Ovary (tissue), 9 donors: Measurements from ENCODE around the gene PCDHB1. TPM values are rescaled to one million over a fixed set of nuclear protein-coding genes. Genes with fewer than 3 reads are reported as not detected.
"Not testable (repeated sequence)": the region's sequence is repeated elsewhere in the genome, so short reads cannot be mapped to it uniquely, and the experiment has no call there.

Experiments
- DNase-seq, 5 donors: peaks; one replicate each; pipeline ENCODE4 v3.0.0-alpha.2; 2019 to 2020
- H3K27ac ChIP-seq, 2 donors: fragments of 200-600 bp; one replicate each; pipeline versions ENCODE4 v1.5.1 to v1.8.0; 2019 to 2022
- H3K27me3 ChIP-seq: fragments of 200-600 bp; one replicate; pipeline ENCODE4 v1.8.0; 2022
- H3K36me3 ChIP-seq: fragments of 200-600 bp; sonication (generic); one replicate; pipeline ENCODE4 v1.5.1; 2019
- H3K4me1 ChIP-seq: one replicate; pipeline ENCODE4 v1.8.1; 2013; ENCODE audit warnings: mild to moderate bottlenecking, moderate library complexity; ENCODE audit not compliant: insufficient read depth
- H3K4me3 ChIP-seq: fragments of 200-600 bp; sonication (generic); one replicate; pipeline ENCODE4 v1.5.1; 2017
- H3K9me3 ChIP-seq, 2 donors: fragments of 200-600 bp in 1 of 2; sonication (generic) in 1 of 2; one replicate each; pipeline versions ENCODE4 v1.5.1 to v1.8.1; 2013 to 2019; ENCODE audit warnings: mild to moderate bottlenecking in 1 of 2, moderate library complexity in 1 of 2
- CTCF ChIP-seq, 3 donors: fragments of 450-650 bp in 2 of 3; fragments of 200-600 bp in 1 of 3; IDR thresholded peaks; one replicate each; pipeline versions ENCODE4 v1.5.1 to v1.8.0; 2016 to 2022; ENCODE audit warnings: antibody characterized with exemption in 3 of 3, mild to moderate bottlenecking in 1 of 3
- EP300 ChIP-seq: sonication (generic); formaldehyde crosslinking; IDR thresholded peaks from one replicate; pipeline ENCODE4 v1.6.1; 2017; ENCODE audit warnings: antibody characterized with exemption
- POLR2A ChIP-seq: fragments of 450-650 bp; IDR thresholded peaks from one replicate; pipeline ENCODE4 v1.6.1; 2017; ENCODE audit warnings: antibody characterized with exemption, mild to moderate bottlenecking, moderate library complexity
- WGBS, 3 donors: extraction: QIAGEN DNeasy Blood & Tissue Kit in 1 of 3; methylation state at CpG; one replicate each; pipeline versions ENCODE4 v1.1.5 to v1.1.7; 2013 to 2017; 5-methylcytosine and 5-hydroxymethylcytosine counted together
- intact Hi-C, 4 donors: fragments of 100-400 bp; cut with DNase I; formaldehyde crosslinking; loops; one replicate each; pipeline versions ENCODE4 v1.11.0 to v1.15.1; 2022 to 2023
- polyA plus RNA-seq, 2 donors: library from polyadenylated mRNA; stranded (reverse); fragments of 200-250 nt in 1 of 2; fragments of 350-450 nt in 1 of 2; fragmentation: Illumina TruSeq in 1 of 2; extraction: RNeasy Lipid Tissue Mini Kit (QIAGEN cat#74804) in 1 of 2; gene quantifications; one replicate each; pipeline ENCODE4 v1.2.3, GENCODE V29; 2013 to 2014
- total RNA-seq, 7 donors: library from RNA; depleted of rRNA in 2 of 7; stranded (reverse); fragments of >200 nt in 2 of 7; fragmentation: NEBNext Ultra II Directional in 3 of 7; extraction: Animal tissue kit (Norgen Biotek cat#: 25700) in 3 of 7; gene quantifications; one replicate each; pipeline versions ENCODE4 v1.1.0 to v1.2.4, GENCODE V29; 2016 to 2023
- donor health status: DM: no; HTN: no; CAD: no; lungs with moderate emphysema.
- donor health status: DM: no; HTN: no; CAD: no.
- donor health status: Bipolar disorder and iron deficiency.
- donor health status: DM: yes; HTN: yes; CAD: no.
- donor health status: DM: no; HTN: no; CAD: no.
- donor health status: DM: yes; HTN: yes; CAD: no.

PCDHB1 gene
- total and polyA plus RNA-seq, 9 donors, result 0.03 to 0.34 TPM; not detected in 7

GRCh38 chr5:141100243-141100805 is 49.1 kb downstream of the PCDHB1 start, which contains the start of gene PCDHB3:
PCDHB3 (plus strand) TSS chr5:141100473; CDS start chr5:141100650, 177 bp downstream.
- Histone ChIP-seq H3K9me3 (peaks cover 0 to 25% of the 10 kb centered on the region in 2 donors), H3K4me3 (peak within 1 kb of the TSS; percentile 12), H3K27ac (no peak within 1 kb of the TSS), H3K27me3 (no peaks in the 10 kb centered on the region), H3K4me1 (no peaks in the 10 kb centered on the region), H3K36me3 (no peaks in the 10 kb centered on the region)
- DNase-seq, result peak; percentile 32 to 65 (median 47)
- intact Hi-C loops, result no loop called here
- TF ChIP-seq POLR2A (no peak), CTCF (IDR thresholded peaks at IDR 0.05) (no peak), EP300 (no peak)
- 12 to 21% (median 17%) methylated on average over 19 of the region's 19 CpGs for WGBS, 3 donors

GRCh38 chr5:141101059-141101458 is 49.9 kb downstream of the PCDHB1 start:
- intact Hi-C loops, result no loop called here
- H3K4me3 ChIP-seq, result no peak overlapping the region
- no peaks in the 10 kb centered on the region for H3K4me1 ChIP-seq
- 28 to 48% (median 43%) methylated on average over 20 of the region's 20 CpGs for WGBS, 3 donors
- peaks cover 0 to 21% of the 10 kb centered on the region in 2 donors for H3K9me3 ChIP-seq
- H3K27me3 ChIP-seq, result no peaks in the 10 kb centered on the region
- no peak overlapping the region for H3K27ac ChIP-seq
- DNase-seq, result no peak
- no peak for TF ChIP-seq EP300
- no peaks in the 10 kb centered on the region for H3K36me3 ChIP-seq

GRCh38 chr5:141102070-141102469 is 50.9 kb downstream of the PCDHB1 start:
- H3K27me3 ChIP-seq, H3K4me3 ChIP-seq, H3K36me3 ChIP-seq, intact Hi-C loops, H3K4me1 ChIP-seq, H3K27ac ChIP-seq, DNase-seq: not testable (repeated sequence)
- WGBS, 3 donors, result 34 to 44% (median 42%) methylated on average over 8 to 37 of the region's 39 CpGs
- peaks cover 0 to 18% of the 10 kb centered on the region in 2 donors for H3K9me3 ChIP-seq

GRCh38 chr5:141102471-141102870 is 51.3 kb downstream of the PCDHB1 start:
- intact Hi-C loops, H3K4me1 ChIP-seq, H3K27ac ChIP-seq, H3K36me3 ChIP-seq, H3K4me3 ChIP-seq, DNase-seq, H3K27me3 ChIP-seq: not testable (repeated sequence)
- H3K9me3 ChIP-seq, result peaks cover 0 to 18% of the 10 kb centered on the region in 2 donors
- WGBS, 3 donors, result 20 to 40% (median 24%) methylated on average over 2 to 35 of the region's 38 CpGs

- Histone ChIP-seq H3K27me3 (no peaks in the 10 kb centered on the region), H3K27ac (no peak overlapping the region), H3K36me3 (no peaks in the 10 kb centered on the region), H3K4me3 (no peak overlapping the region), H3K9me3 (peaks cover 0 to 15% of the 10 kb centered on the region in 2 donors), H3K4me1 (no peaks in the 10 kb centered on the region)
- no peak for DNase-seq
- no peak for TF ChIP-seq EP300
- no peak for TF ChIP-seq POLR2A
- TF ChIP-seq CTCF (IDR thresholded peaks at IDR 0.05), result no peak
- WGBS, 3 donors, result 76 to 82% (median 80%) methylated on average over 2 of the region's 2 CpGs
- intact Hi-C loops, result no loop called here
These were observed 54.2 kb downstream of the PCDHB1 start for GRCh38 chr5:141105350-141105749.

Other genes with a start within 250 kb of the PCDHB1 start
- gene PCDHA4, start 244.3 kb upstream of the PCDHB1 start, total RNA-seq, result 1 to 10 TPM in 3 of 7 donors, under 1 TPM in 4; 0.76 to 2.7 (median 1.00) TPM
- under 1 TPM; 0.18 to 0.42 TPM for gene PCDHA4, start 244.3 kb upstream of the PCDHB1 start, polyA plus RNA-seq
- gene PCDHA5, start 229.8 kb upstream of the PCDHB1 start, total RNA-seq, result 1 to 10 TPM in 1 of 7 donors, under 1 TPM in 6; 0.11 to 1.4 (median 0.54) TPM
- under 1 TPM; 0.07 to 0.08 TPM for gene PCDHA5, start 229.8 kb upstream of the PCDHB1 start, polyA plus RNA-seq
- 1 to 10 TPM in 3 of 7 donors, under 1 TPM in 4; 0.32 to 1.7 (median 0.97) TPM for gene PCDHA6, start 223.4 kb upstream of the PCDHB1 start, total RNA-seq
- gene PCDHA6, start 223.4 kb upstream of the PCDHB1 start, polyA plus RNA-seq, result under 1 TPM; 0.18 to 0.33 TPM
- 1 to 10 TPM in 1 of 7 donors, under 1 TPM in 6; 0.35 to 1.4 (median 0.65) TPM for gene PCDHA7, start 217.1 kb upstream of the PCDHB1 start, total RNA-seq
- gene PCDHA7, start 217.1 kb upstream of the PCDHB1 start, polyA plus RNA-seq, result under 1 TPM; 0.25 to 0.35 TPM
- gene PCDHA8, start 210.2 kb upstream of the PCDHB1 start, total RNA-seq, result under 1 TPM; 0.23 to 0.72 (median 0.43) TPM
- gene PCDHA8, start 210.2 kb upstream of the PCDHB1 start, polyA plus RNA-seq, result under 1 TPM in 1 of 2 donors, not detected in 1; 0.02 TPM
- under 1 TPM; 0.34 to 0.60 (median 0.50) TPM for gene PCDHA9, start 203.0 kb upstream of the PCDHB1 start, total RNA-seq
- gene PCDHA9, start 203.0 kb upstream of the PCDHB1 start, polyA plus RNA-seq, result under 1 TPM in 1 of 2 donors, not detected in 1; 0.05 TPM
- 1 to 10 TPM; 1.0 to 4.0 (median 1.5) TPM for gene PCDHA10, start 195.5 kb upstream of the PCDHB1 start, total RNA-seq
- 1 to 10 TPM in 1 of 2 donors, under 1 TPM in 1; 0.06 to 1.9 TPM for gene PCDHA10, start 195.5 kb upstream of the PCDHB1 start, polyA plus RNA-seq
- under 1 TPM; 0.23 to 0.79 (median 0.53) TPM for gene PCDHA11, start 182.4 kb upstream of the PCDHB1 start, total RNA-seq
- under 1 TPM; 0.04 to 0.08 TPM for gene PCDHA11, start 182.4 kb upstream of the PCDHB1 start, polyA plus RNA-seq
- 1 to 10 TPM in 2 of 7 donors, under 1 TPM in 5; 0.27 to 1.3 (median 0.56) TPM for gene PCDHA12, start 176.1 kb upstream of the PCDHB1 start, total RNA-seq
- under 1 TPM; 0.04 to 0.20 TPM for gene PCDHA12, start 176.1 kb upstream of the PCDHB1 start, polyA plus RNA-seq
- under 1 TPM in 6 of 7 donors, not detected in 1; 0.32 to 0.92 (median 0.47) TPM for gene PCDHA13, start 169.2 kb upstream of the PCDHB1 start, total RNA-seq
- under 1 TPM; 0.01 to 0.17 TPM for gene PCDHA13, start 169.2 kb upstream of the PCDHB1 start, polyA plus RNA-seq
- gene PCDHAC1, start 125.1 kb upstream of the PCDHB1 start, total RNA-seq, result under 1 TPM; 0.40 to 0.82 (median 0.57) TPM
- under 1 TPM; 0.04 to 0.15 TPM for gene PCDHAC1, start 125.1 kb upstream of the PCDHB1 start, polyA plus RNA-seq
- 1 to 10 TPM in 2 of 7 donors, under 1 TPM in 5; 0.15 to 2.1 (median 0.72) TPM for gene PCDHAC2, start 84.9 kb upstream of the PCDHB1 start, total RNA-seq
- 1 to 10 TPM in 1 of 2 donors, under 1 TPM in 1; 0.06 to 1.4 TPM for gene PCDHAC2, start 84.9 kb upstream of the PCDHB1 start, polyA plus RNA-seq
- 1 to 10 TPM; 1.9 to 4.0 (median 3.3) TPM for gene PCDHB2, start 43.2 kb downstream of the PCDHB1 start, total RNA-seq
- 1 to 10 TPM; 1.7 to 2.5 TPM for gene PCDHB2, start 43.2 kb downstream of the PCDHB1 start, polyA plus RNA-seq
- 1 to 10 TPM; 2.5 to 4.1 (median 3.2) TPM for gene PCDHB3, start 49.1 kb downstream of the PCDHB1 start, total RNA-seq
- 1 to 10 TPM; 1.4 to 2.3 TPM for gene PCDHB3, start 49.1 kb downstream of the PCDHB1 start, polyA plus RNA-seq
- 10 to 100 TPM in 1 of 7 donors, 1 to 10 TPM in 6; 2.5 to 12.6 (median 6.9) TPM for gene PCDHB4, start 70.4 kb downstream of the PCDHB1 start, total RNA-seq
- 1 to 10 TPM; 4.2 to 5.0 TPM for gene PCDHB4, start 70.4 kb downstream of the PCDHB1 start, polyA plus RNA-seq
- gene PCDHB5, start 83.8 kb downstream of the PCDHB1 start, total RNA-seq, result 10 to 100 TPM in 5 of 7 donors, 1 to 10 TPM in 2; 7.3 to 16.2 (median 12.7) TPM
- 1 to 10 TPM; 7.4 to 8.6 TPM for gene PCDHB5, start 83.8 kb downstream of the PCDHB1 start, polyA plus RNA-seq
- gene PCDHB6, start 98.7 kb downstream of the PCDHB1 start, total RNA-seq, result 1 to 10 TPM in 6 of 7 donors, under 1 TPM in 1; 0.34 to 2.4 (median 2.0) TPM
- 1 to 10 TPM; 1.1 TPM for gene PCDHB6, start 98.7 kb downstream of the PCDHB1 start, polyA plus RNA-seq
- 1 to 10 TPM; 1.4 to 5.1 (median 4.0) TPM for gene PCDHB7, start 121.3 kb downstream of the PCDHB1 start, total RNA-seq
- 1 to 10 TPM; 2.2 to 3.0 TPM for gene PCDHB7, start 121.3 kb downstream of the PCDHB1 start, polyA plus RNA-seq
- 1 to 10 TPM; 1.2 to 5.8 (median 2.9) TPM for gene PCDHB8, start 126.4 kb downstream of the PCDHB1 start, total RNA-seq
- gene PCDHB8, start 126.4 kb downstream of the PCDHB1 start, polyA plus RNA-seq, result 1 to 10 TPM in 1 of 2 donors, under 1 TPM in 1; 0.42 to 1.2 TPM
- gene PCDHB16, start 131.0 kb downstream of the PCDHB1 start, total RNA-seq, result 10 to 100 TPM in 2 of 7 donors, 1 to 10 TPM in 5; 5.6 to 11.1 (median 6.9) TPM
- 1 to 10 TPM; 3.1 to 4.2 TPM for gene PCDHB16, start 131.0 kb downstream of the PCDHB1 start, polyA plus RNA-seq
- 1 to 10 TPM; 2.0 to 5.4 (median 3.8) TPM for gene PCDHB9, start 135.8 kb downstream of the PCDHB1 start, total RNA-seq
- 1 to 10 TPM; 1.5 to 3.3 TPM for gene PCDHB9, start 135.8 kb downstream of the PCDHB1 start, polyA plus RNA-seq
- gene PCDHB10, start 141.0 kb downstream of the PCDHB1 start, total RNA-seq, result 1 to 10 TPM; 2.7 to 5.2 (median 3.1) TPM
- gene PCDHB10, start 141.0 kb downstream of the PCDHB1 start, polyA plus RNA-seq, result 1 to 10 TPM; 2.9 to 3.4 TPM
- gene PCDHB11, start 148.3 kb downstream of the PCDHB1 start, total RNA-seq, result 1 to 10 TPM; 2.5 to 9.2 (median 6.0) TPM
- 1 to 10 TPM; 1.8 to 3.2 TPM for gene PCDHB11, start 148.3 kb downstream of the PCDHB1 start, polyA plus RNA-seq
- 1 to 10 TPM; 2.8 to 8.8 (median 6.9) TPM for gene PCDHB12, start 157.3 kb downstream of the PCDHB1 start, total RNA-seq
- 1 to 10 TPM; 2.8 to 2.9 TPM for gene PCDHB12, start 157.3 kb downstream of the PCDHB1 start, polyA plus RNA-seq
- gene PCDHB13, start 162.5 kb downstream of the PCDHB1 start, total RNA-seq, result 1 to 10 TPM; 3.9 to 5.9 (median 4.5) TPM
- gene PCDHB13, start 162.5 kb downstream of the PCDHB1 start, polyA plus RNA-seq, result 1 to 10 TPM; 1.3 to 3.1 TPM
- gene PCDHB14, start 172.0 kb downstream of the PCDHB1 start, total RNA-seq, result 1 to 10 TPM; 3.8 to 7.2 (median 5.4) TPM
- 1 to 10 TPM; 3.8 to 4.5 TPM for gene PCDHB14, start 172.0 kb downstream of the PCDHB1 start, polyA plus RNA-seq
- 10 to 100 TPM in 4 of 7 donors, 1 to 10 TPM in 3; 3.4 to 17.0 (median 10.3) TPM for gene PCDHB15, start 194.0 kb downstream of the PCDHB1 start, total RNA-seq
- 1 to 10 TPM; 6.7 to 8.2 TPM for gene PCDHB15, start 194.0 kb downstream of the PCDHB1 start, polyA plus RNA-seq